WERI-Rb-1 (cell line): ENCODE data around the gene PIF1.

Experiments
- DNase-seq: peaks from one replicate; pipeline ENCODE4 v3.0.0-alpha.2; 2020
- H3K27ac ChIP-seq: fragments of 250-450 bp; sonication (Bioruptor Pico); 2 replicates; pipeline ENCODE4 v1.5.1; 2020; ENCODE audit warnings: mild to moderate bottlenecking, moderate library complexity
- H3K27me3 ChIP-seq: fragments of 250-450 bp; sonication (Bioruptor Pico); 2 replicates; pipeline ENCODE4 v1.5.1; 2021; ENCODE audit warnings: mild to moderate bottlenecking, low read depth, moderate library complexity; ENCODE audit not compliant: insufficient read depth, severe bottlenecking
- H3K36me3 ChIP-seq: fragments of 250-450 bp; sonication (Bioruptor Pico); 2 replicates; pipeline ENCODE4 v1.5.1; 2020; ENCODE audit warnings: mild to moderate bottlenecking, moderate library complexity
- H3K4me3 ChIP-seq: 2 replicates; pipeline ENCODE4 v1.5.1; 2011; ENCODE audit warnings: low read depth, mild to moderate bottlenecking, control low read depth, low read length
- H3K9me3 ChIP-seq: fragments of 250-450 bp; sonication (Bioruptor Pico); 2 replicates; pipeline ENCODE4 v1.5.1; 2021; ENCODE audit warnings: mild to moderate bottlenecking, moderate library complexity; ENCODE audit not compliant: severe bottlenecking
- TF ChIP-seq, protein P1 (sequence below): IDR thresholded peaks from 2 replicates; pipeline ENCODE4 v1.5.1; 2011; ENCODE audit warnings: low read depth, mild to moderate bottlenecking, control low read depth, inconsistent platforms, low read length

The PIF1 gene

GRCh38 chr15:64774037-64774628, 51.3 kb downstream of the PIF1 start:
- DNase-seq = no peak
- TF ChIP-seq, protein P1, sequence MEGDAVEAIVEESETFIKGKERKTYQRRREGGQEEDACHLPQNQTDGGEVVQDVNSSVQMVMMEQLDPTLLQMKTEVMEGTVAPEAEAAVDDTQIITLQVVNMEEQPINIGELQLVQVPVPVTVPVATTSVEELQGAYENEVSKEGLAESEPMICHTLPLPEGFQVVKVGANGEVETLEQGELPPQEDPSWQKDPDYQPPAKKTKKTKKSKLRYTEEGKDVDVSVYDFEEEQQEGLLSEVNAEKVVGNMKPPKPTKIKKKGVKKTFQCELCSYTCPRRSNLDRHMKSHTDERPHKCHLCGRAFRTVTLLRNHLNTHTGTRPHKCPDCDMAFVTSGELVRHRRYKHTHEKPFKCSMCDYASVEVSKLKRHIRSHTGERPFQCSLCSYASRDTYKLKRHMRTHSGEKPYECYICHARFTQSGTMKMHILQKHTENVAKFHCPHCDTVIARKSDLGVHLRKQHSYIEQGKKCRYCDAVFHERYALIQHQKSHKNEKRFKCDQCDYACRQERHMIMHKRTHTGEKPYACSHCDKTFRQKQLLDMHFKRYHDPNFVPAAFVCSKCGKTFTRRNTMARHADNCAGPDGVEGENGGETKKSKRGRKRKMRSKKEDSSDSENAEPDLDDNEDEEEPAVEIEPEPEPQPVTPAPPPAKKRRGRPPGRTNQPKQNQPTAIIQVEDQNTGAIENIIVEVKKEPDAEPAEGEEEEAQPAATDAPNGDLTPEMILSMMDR = no peak
- Histone ChIP-seq H3K27ac (no peak overlapping the region), H3K9me3 (no peaks in the 10 kb centered on the region), H3K4me3 (peak overlapping the region; percentile 37), H3K27me3 (no peaks in the 10 kb centered on the region), H3K36me3 (no peaks in the 10 kb centered on the region)

DNA sequence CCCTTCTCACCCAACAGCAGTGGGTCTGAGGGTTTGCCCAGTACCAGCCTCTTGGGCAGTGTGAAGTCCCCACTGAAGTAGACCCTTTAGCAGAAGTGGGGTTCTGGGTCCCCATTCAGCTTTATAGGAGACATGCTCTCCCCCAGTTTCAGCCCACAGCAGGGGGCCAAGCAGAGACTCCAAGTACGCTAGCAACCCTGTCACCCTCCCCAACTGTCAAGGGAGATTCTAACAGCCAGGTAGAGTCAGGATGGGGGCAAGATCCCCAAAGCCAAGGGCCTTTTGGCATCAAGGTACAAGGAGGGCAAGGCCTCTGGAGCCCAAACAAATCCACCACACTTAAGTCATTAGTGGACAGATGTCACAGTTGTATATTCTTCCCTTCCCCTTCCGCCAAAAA, 51.8 kb downstream of the PIF1 start:
- no peak overlapping the region for H3K27ac ChIP-seq
- no peaks in the 10 kb centered on the region for H3K36me3 ChIP-seq
- H3K9me3 ChIP-seq = no peaks in the 10 kb centered on the region
- H3K27me3 ChIP-seq = no peaks in the 10 kb centered on the region
- no peak overlapping the region for H3K4me3 ChIP-seq
- no peak for DNase-seq
- TF ChIP-seq, protein P1 = no peak

GRCh38 chr15:64772964-64773363, 52.5 kb downstream of the PIF1 start:
- H3K27me3 ChIP-seq = no peaks in the 10 kb centered on the region
- TF ChIP-seq, protein P1 = no peak
- no peaks in the 10 kb centered on the region for H3K9me3 ChIP-seq
- H3K27ac ChIP-seq = no peak overlapping the region
- no peak for DNase-seq
- no peak overlapping the region for H3K4me3 ChIP-seq
- H3K36me3 ChIP-seq = no peaks in the 10 kb centered on the region

- Histone ChIP-seq H3K36me3 (no peaks in the 10 kb centered on the region), H3K4me3 (no peak overlapping the region), H3K27ac (no peak overlapping the region), H3K27me3 (no peaks in the 10 kb centered on the region), H3K9me3 (no peaks in the 10 kb centered on the region)
- DNase-seq = no peak
- TF ChIP-seq, protein P1 = no peak
These were observed 53.0 kb downstream of the PIF1 start for GRCh38 chr15:64772488-64772887.

GRCh38 chr15:64770626-64771025, 54.8 kb downstream of the PIF1 start:
- Histone ChIP-seq H3K4me3 (no peak overlapping the region), H3K36me3 (no peaks in the 10 kb centered on the region), H3K27ac (no peak overlapping the region), H3K27me3 (no peaks in the 10 kb centered on the region), H3K9me3 (no peaks in the 10 kb centered on the region)
- TF ChIP-seq, protein P1 = no peak
- DNase-seq = peak; percentile 53

GRCh38 chr15:64767203-64767602, 58.2 kb downstream of the PIF1 start:
- H3K27ac ChIP-seq = peak overlapping the region; percentile 12; the same call in 1 of the 2 replicates
- no peak overlapping the region for H3K4me3 ChIP-seq
- DNase-seq = no peak
- TF ChIP-seq, protein P1 = no peak
- H3K9me3 ChIP-seq = no peaks in the 10 kb centered on the region
- no peaks in the 10 kb centered on the region for H3K27me3 ChIP-seq
- no peaks in the 10 kb centered on the region for H3K36me3 ChIP-seq
